GM10266 (cell line): ENCODE data around the gene HSF4.
A peak's percentile ranks its signal among the peaks of the same experiment; 100 is the strongest.

Experiments
- DNase-seq: peaks from one replicate; pipeline ENCODE4 v3.0.0; 2012; ENCODE audit errors: extremely low spot score
- CTCF ChIP-seq: IDR thresholded peaks from 2 replicates; pipeline ENCODE4 v1.5.1; 2012; ENCODE audit warnings: mild to moderate bottlenecking, low read depth; ENCODE audit not compliant: control insufficient read depth, insufficient read depth; ENCODE audit errors: missing control alignments

HSF4 gene

GRCh38 chr16:67169642-67170167 is 5.2 kb downstream of the HSF4 start:
- peak; percentile 61 for TF ChIP-seq CTCF
- DNase-seq, result no peak

GRCh38 chr16:67170168-67170948 is 5.8 kb downstream of the HSF4 start, which contains the start of gene NOL3:
Gene NOL3, plus strand, starts transcription at chr16:67170538.
- peak; percentile 87 for DNase-seq
- peak; percentile 36 for TF ChIP-seq CTCF

GRCh38 chr16:67170949-67171649 is 6.6 kb downstream of the HSF4 start:
- no peak for TF ChIP-seq CTCF
- no peak for DNase-seq

DNA sequence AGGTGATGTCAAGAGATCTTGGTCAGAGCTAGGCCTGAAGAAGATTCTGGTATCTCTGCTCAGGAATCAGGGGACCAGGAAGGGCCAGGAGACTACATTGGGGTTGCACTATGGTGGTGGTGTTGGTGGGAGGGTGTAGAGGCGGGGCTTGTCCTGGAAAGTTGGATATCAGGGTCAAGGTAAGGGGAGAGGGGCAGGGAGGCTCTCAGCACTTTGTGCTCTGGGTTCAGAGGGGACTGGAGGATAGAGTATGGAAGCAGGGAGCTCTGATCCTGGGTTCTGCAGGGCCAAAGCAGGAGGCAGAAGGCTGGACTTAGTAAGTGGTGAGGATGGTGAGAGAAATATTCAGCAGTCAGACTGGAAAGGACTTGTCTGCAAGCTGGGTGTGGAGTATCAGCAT is 8.8 kb downstream of the HSF4 start:
- TF ChIP-seq CTCF, result no peak
- no peak for DNase-seq

DNA sequence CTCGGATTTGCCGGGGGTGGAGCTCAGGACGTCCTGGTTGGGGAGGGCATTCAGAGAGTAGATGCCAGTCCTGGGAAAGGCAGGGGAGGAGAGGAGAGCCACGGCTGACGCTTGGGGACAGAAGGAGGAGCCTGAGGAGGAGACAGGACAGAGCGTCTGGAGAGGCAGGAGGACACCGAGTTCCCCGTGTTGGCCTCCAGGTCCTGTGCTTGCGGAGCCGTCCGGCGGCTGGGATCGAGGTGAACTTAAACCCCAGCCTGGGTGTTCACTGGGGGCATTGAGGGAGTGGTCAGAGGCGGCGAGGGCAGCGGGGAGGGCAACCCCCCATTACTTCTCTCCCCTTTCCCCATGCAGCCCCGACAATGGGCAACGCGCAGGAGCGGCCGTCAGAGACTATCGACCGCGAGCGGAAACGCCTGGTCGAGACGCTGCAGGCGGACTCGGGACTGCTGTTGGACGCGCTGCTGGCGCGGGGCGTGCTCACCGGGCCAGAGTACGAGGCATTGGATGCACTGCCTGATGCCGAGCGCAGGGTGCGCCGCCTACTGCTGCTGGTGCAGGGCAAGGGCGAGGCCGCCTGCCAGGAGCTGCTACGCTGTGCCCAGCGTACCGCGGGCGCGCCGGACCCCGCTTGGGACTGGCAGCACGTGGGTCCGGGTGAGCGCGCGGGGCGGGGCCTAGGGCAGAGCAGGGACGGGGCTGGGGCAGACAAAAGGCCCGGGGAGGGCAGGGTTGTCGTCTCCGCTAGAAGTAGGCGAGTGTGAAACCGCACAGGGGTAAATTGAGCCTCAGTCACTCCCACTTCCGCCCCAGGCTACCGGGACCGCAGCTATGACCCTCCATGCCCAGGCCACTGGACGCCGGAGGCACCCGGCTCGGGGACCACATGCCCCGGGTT is 9.5 kb downstream of the HSF4 start:
- DNase-seq, result peak; percentile 79
- TF ChIP-seq CTCF, result peak; percentile 29

- no peak for DNase-seq
- TF ChIP-seq CTCF, result no peak
These were observed 10.2 kb downstream of the HSF4 start for GRCh38 chr16:67174706-67175231.
